BJ (cell line): Measurements from ENCODE around the gene C1S. TPM values are rescaled to one million over a fixed set of nuclear protein-coding genes. Genes with fewer than 3 reads are reported as not detected.

ENCODE experiments used
- CTCF ChIA-PET: fragments of 350-600 bp; formaldehyde crosslinking; extraction: SDS; loops from one replicate; lab custom pipeline; 2021; ENCODE audit warnings: antibody characterized with exemption, inconsistent platforms; lab: Yijun Ruan, JAX
- POLR2A ChIA-PET: fragments of 300-600 bp; sonication (Branson Sonifier 250); formaldehyde crosslinking; extraction: SDS; loops from one replicate; lab custom pipeline; 2021; ENCODE audit warnings: antibody characterized with exemption; lab: Charles Lee
- DNase-seq: peaks from one replicate; pipeline ENCODE4 v3.0.0-alpha.2; 2011; ENCODE audit warnings: low read depth
- H3K27me3 ChIP-seq: 2 replicates; pipeline ENCODE4 v1.6.0; 2011; ENCODE audit warnings: low read length; ENCODE audit not compliant: control insufficient read depth, insufficient read depth
- H3K36me3 ChIP-seq: 2 replicates; pipeline ENCODE4 v1.5.1; 2011; ENCODE audit warnings: low read length; ENCODE audit not compliant: control insufficient read depth, insufficient read depth
- H3K4me3 ChIP-seq: 2 replicates; pipeline ENCODE4 v1.5.1; 2011; ENCODE audit warnings: low read depth, mild to moderate bottlenecking, control low read depth, low read length
- CTCF ChIP-seq: IDR thresholded peaks from 2 replicates; pipeline ENCODE4 v1.5.1; 2011; ENCODE audit warnings: low read depth, mild to moderate bottlenecking, control low read depth, inconsistent platforms, low read length, moderate library complexity; ENCODE audit not compliant: insufficient read depth
- polyA plus RNA-seq: library from polyadenylated mRNA; depleted of rRNA; stranded (reverse); fragments of >200 nt; gene quantifications from 2 replicates; pipeline ENCODE4 v1.2.3, GENCODE V29; 2011

C1S gene
- polyA plus RNA-seq, 1 experiment, result 341 TPM

DNA sequence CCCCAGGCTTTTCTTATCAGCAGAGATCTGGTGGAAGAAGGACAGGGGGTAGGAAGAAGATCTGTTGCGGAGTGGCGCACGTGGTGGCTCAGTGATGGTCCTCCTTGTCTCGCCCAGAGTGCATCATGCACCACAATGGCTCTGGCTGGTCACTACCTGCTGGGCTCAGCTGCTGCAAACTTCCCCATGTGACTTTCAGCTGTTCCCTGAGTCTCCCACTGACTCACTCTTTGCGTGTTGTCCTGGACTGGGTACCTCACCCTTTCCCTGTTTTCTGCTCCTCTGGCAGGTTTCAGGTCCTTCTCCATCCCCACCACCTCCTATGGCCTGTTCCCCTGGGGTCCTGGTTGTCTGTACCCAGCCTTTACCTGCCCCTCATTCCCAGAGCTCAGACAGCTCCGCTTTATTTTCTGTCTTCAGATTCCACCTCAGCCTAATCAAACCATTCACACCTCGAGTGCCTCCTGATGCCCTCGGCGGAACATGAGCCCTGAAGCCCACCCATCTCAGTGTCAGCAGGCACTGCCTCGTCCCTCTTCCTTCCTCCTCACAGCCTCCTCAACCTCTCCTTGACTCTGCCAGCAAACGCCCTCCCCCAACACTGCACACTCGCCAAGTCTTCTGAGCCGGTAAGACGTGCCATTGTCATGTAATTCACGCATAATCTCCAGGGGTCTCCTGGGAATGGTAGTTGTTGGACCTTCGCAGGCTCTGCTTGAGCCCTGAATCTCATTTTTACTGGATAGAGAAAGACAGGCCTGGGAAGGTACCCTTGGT lies 29.9 kb downstream of the C1S start:
- H3K27me3 ChIP-seq, result no peaks in the 10 kb centered on the region
- ChIA-PET POLR2A (no interaction called here), CTCF (interaction anchor here (0.8 to 2.9 kb wide), 4 partner anchors 10 to 146 kb away, joined by 3 to 19 read pairs (median 12); partner anchors contain the start of gene C1S)
- peak overlapping the region; percentile 76 for H3K4me3 ChIP-seq
- TF ChIP-seq CTCF, result no peak
- peaks cover 32% of the 10 kb centered on the region for H3K36me3 ChIP-seq
- no peak for DNase-seq

DNA sequence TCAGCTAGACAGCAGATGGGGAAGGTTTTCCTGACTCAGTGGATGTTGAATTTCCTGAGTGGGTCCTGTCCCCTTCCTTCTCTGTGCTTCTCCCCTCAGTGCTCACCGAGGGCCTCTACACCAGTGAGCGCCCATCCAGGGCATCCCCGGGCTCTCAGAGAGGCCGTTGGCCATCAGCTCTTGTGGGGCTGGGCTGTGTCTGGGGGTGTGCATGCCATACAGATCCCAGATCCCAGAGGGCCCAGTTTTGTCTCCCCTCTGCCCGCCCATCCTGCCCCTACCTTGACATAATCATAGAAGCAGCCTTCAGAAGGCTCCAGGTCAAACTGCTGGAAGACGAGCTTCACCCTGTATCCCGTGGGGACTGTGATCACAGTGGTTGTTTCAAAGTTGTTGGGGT lies 30.7 kb downstream of the C1S start:
- no peak for DNase-seq
- Histone ChIP-seq H3K36me3 (peaks cover 27% of the 10 kb centered on the region), H3K4me3 (peak overlapping the region; percentile 76), H3K27me3 (no peaks in the 10 kb centered on the region)
- ChIA-PET CTCF (interaction anchor here (1.0 to 2.9 kb wide), 4 partner anchors 11 to 31 kb away, joined by 5 to 19 read pairs (median 12); partner anchors contain the start of gene C1S), POLR2A (no interaction called here)
- TF ChIP-seq CTCF, result no peak

GRCh38 chr12:7091660-7092228 lies 31.2 kb downstream of the C1S start:
- CTCF ChIA-PET, result interaction anchor here (1.0 to 2.9 kb wide), 9 partner anchors 12 to 74 kb away, joined by 4 to 29 read pairs (median 9); partner anchors contain the start of genes C1RL, C1S and LPCAT3
- POLR2A ChIA-PET, result no interaction called here
- DNase-seq, result no peak
- TF ChIP-seq CTCF, result no peak
- H3K4me3 ChIP-seq, result peak overlapping the region; percentile 76
- H3K36me3 ChIP-seq, result peaks cover 26% of the 10 kb centered on the region
- no peaks in the 10 kb centered on the region for H3K27me3 ChIP-seq

DNA sequence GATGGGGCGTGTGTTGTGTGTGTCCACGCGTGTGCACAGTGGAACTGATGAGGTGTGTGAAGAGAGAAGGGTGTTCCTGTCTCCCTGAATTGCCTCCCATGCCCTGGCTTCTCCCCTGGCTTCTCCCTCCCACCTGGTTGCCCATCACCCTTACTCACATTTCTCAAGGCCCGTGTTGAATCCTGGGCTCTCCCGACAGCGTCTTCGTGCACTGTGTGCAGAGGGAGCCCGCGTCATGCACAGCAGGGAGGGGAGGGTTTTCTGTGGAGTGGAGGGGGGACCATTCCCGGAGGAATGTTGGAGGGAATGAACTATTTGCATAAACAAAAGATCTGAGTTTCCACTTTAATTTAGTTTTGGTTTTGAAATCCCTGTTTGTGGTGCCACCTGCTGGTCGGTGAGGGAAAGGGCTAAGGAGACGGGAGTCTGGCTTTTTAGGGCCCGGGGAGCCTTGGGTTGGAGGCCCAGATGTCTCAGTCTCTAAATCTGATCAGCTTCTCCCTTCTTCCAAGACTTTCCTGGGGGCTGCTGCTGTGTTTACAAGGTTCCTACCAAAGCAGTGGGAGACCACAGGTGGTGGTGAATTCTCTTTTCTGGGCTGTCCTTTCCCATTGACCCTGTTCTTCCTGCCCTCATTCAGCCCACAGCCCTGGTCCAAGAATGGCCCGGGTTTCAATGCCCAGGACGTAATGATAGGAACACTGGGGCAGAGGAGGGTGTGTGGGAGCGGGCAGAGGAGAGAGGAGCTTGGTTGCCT lies 31.9 kb downstream of the C1S start, which contains the start of gene C1R:
Gene C1R, minus strand, starts transcription at position 217 of the 757 bp plus-strand sequence. Its CDS starts 57 bp downstream, at position 160.
- peak within 1 kb of the TSS; percentile 76 for H3K4me3 ChIP-seq
- H3K36me3 ChIP-seq, result peaks cover 24% of the 10 kb centered on the region
- H3K27me3 ChIP-seq, result no peaks in the 10 kb centered on the region
- peak; percentile 87 for TF ChIP-seq CTCF
- POLR2A ChIA-PET, result no interaction called here
- CTCF ChIA-PET, result interaction anchor here (0.7 to 4.2 kb wide), 11 partner anchors 12 to 175 kb away, joined by 3 to 39 read pairs (median 9); partner anchors contain the start of genes C1RL, C1S and LPCAT3
- peak; percentile 63 for DNase-seq
